B cell (primary cell): ENCODE measurements around the gene TRAPPC5. TPM values are rescaled to one million over a fixed set of nuclear protein-coding genes. Genes with fewer than 3 reads are reported as not detected.

Experiments
- ATAC-seq: fragments of 200-7000 bp; cut with Tn5 transposase; one replicate; pipeline ENCODE4 v1.10.0; 2021; ENCODE audit warnings: low read depth, mild to moderate bottlenecking, moderate number of reproducible peaks, moderate library complexity
- CTCF ChIA-PET: fragments of 350-600 bp; sonication (Branson Sonifier 250); formaldehyde crosslinking; loops from one replicate; lab custom pipeline; 2021; ENCODE audit warnings: antibody characterized with exemption, inconsistent platforms; lab: Charles Lee
- POLR2A ChIA-PET: fragments of 350-600 bp; sonication (Branson Sonifier 250); formaldehyde crosslinking; loops from one replicate; lab custom pipeline; 2021; ENCODE audit warnings: antibody characterized with exemption; lab: Charles Lee
- DNase-seq: peaks from one replicate; pipeline ENCODE4 v3.0.0; 2013
- H2AFZ ChIP-seq: 2 replicates; pipeline ENCODE4 v1.6.1; 2012; ENCODE audit warnings: mild to moderate bottlenecking, low read depth, low read length; ENCODE audit not compliant: insufficient read depth, poor library complexity, severe bottlenecking
- H3K27ac ChIP-seq, 2 donors: 1 replicate in 1 of 2; 2 replicates in 1 of 2; pipeline ENCODE4 v1.5.1; 2012 to 2013; ENCODE audit warnings: low read length in 2 of 2, mild to moderate bottlenecking in 2 of 2, moderate library complexity in 1 of 2
- H3K27me3 ChIP-seq, 4 experiments: fragments of 200-600 bp in 1 of 4; sonication (generic) in 1 of 4; replicated peaks in 1 of 4; 1 replicate in 2 of 4; 2 replicates in 2 of 4; pipeline versions ENCODE4 v1.6.1 to v1.7.0; 2013 to 2016; ENCODE audit warnings: low read length in 3 of 4, mild to moderate bottlenecking in 2 of 4, mixed read lengths in 1 of 4, moderate library complexity in 1 of 4; ENCODE audit not compliant: insufficient read depth in 4 of 4, control insufficient read depth in 3 of 4; ENCODE audit errors: control extremely low read depth in 1 of 4
- H3K36me3 ChIP-seq, 2 experiments: replicated peaks in 1 of 2; 1 replicate in 1 of 2; 2 replicates in 1 of 2; pipeline versions ENCODE4 v1.6.1 to v1.7.1; 2013; ENCODE audit warnings: low read length in 1 of 2; ENCODE audit not compliant: insufficient read depth in 2 of 2, control insufficient read depth in 1 of 2; ENCODE audit errors: control extremely low read depth in 1 of 2, extremely low read depth in 1 of 2
- H3K4me1 ChIP-seq, 2 donors: fragments of 200-600 bp in 1 of 2; sonication (generic) in 1 of 2; 1 replicate in 1 of 2; 2 replicates in 1 of 2; pipeline versions ENCODE4 v1.5.1 to v1.6.1; 2013 to 2017; ENCODE audit warnings: low read length in 2 of 2; ENCODE audit not compliant: control insufficient read depth in 2 of 2, insufficient read depth in 2 of 2
- H3K4me2 ChIP-seq: replicated peaks from 2 replicates; pipeline ENCODE3; 2012; ENCODE audit warnings: mild to moderate bottlenecking, low read depth, low read length; ENCODE audit not compliant: poor library complexity, severe bottlenecking
- H3K4me3 ChIP-seq, 5 experiments: fragments of 200-600 bp in 1 of 5; sonication (generic) in 1 of 5; 1 replicate in 3 of 5; 2 replicates in 2 of 5; pipeline versions ENCODE4 v1.5.1 to v1.7.0; 2011 to 2016; ENCODE audit warnings: low read length in 4 of 5, mild to moderate bottlenecking in 4 of 5, low read depth in 2 of 5, control low read depth in 1 of 5, moderate library complexity in 1 of 5; ENCODE audit not compliant: insufficient read depth in 1 of 5; ENCODE audit errors: control extremely low read depth in 1 of 5, extremely low read depth in 1 of 5
- H3K79me2 ChIP-seq: fragments of 200-600 bp; sonication (generic); one replicate; pipeline ENCODE4 v1.6.0; 2016; ENCODE audit warnings: low read length; ENCODE audit not compliant: control insufficient read depth, insufficient read depth
- H3K9ac ChIP-seq: fragments of 200-600 bp; sonication (generic); 2 replicates; pipeline ENCODE4 v1.6.1; 2017; ENCODE audit warnings: mild to moderate bottlenecking, low read length, moderate library complexity
- H3K9me3 ChIP-seq, 3 donors: one replicate each; pipeline versions ENCODE4 v1.6.1 to v1.7.1; 2013; ENCODE audit warnings: low read length in 2 of 3; ENCODE audit not compliant: control insufficient read depth in 2 of 3, insufficient read depth in 1 of 3; ENCODE audit errors: control extremely low read depth in 1 of 3
- H4K20me1 ChIP-seq: 2 replicates; pipeline ENCODE4 v1.6.0; 2012; ENCODE audit warnings: mild to moderate bottlenecking, low read length; ENCODE audit not compliant: insufficient read depth, control insufficient read depth, poor library complexity, severe bottlenecking
- H3K27ac Mint-ChIP-seq: one replicate; pipeline ENCODE4 v1.8.0; 2021; ENCODE audit warnings: mixed read lengths
- H3K27me3 Mint-ChIP-seq: one replicate; pipeline ENCODE4 v1.8.0; 2021; ENCODE audit warnings: mixed read lengths
- H3K4me1 Mint-ChIP-seq: one replicate; pipeline ENCODE4 v1.8.0; 2021; ENCODE audit warnings: mixed read lengths
- H3K4me3 Mint-ChIP-seq: one replicate; pipeline ENCODE4 v1.8.0; 2021; ENCODE audit warnings: mixed read lengths
- H3K9me3 Mint-ChIP-seq: one replicate; pipeline ENCODE4 v1.8.0; 2022; ENCODE audit warnings: mixed read lengths; ENCODE audit not compliant: insufficient read depth
- EZH2 ChIP-seq: IDR thresholded peaks from 2 replicates; pipeline ENCODE4 v1.6.1; 2012; ENCODE audit warnings: borderline replicate concordance, low read depth, mild to moderate bottlenecking, moderate library complexity, low read length; ENCODE audit not compliant: insufficient read depth, poor library complexity, severe bottlenecking
- WGBS: methylation state at CpG from one replicate; pipeline ENCODE4 v1.1.5; 2013; ENCODE audit warnings: missing lambda C conversion rate; ENCODE audit not compliant: insufficient coverage; 5-methylcytosine and 5-hydroxymethylcytosine counted together
- intact Hi-C: fragments of 100-400 bp; cut with micrococcal nuclease; formaldehyde crosslinking; loops from one replicate; pipeline ENCODE4 v1.10.0; 2022
- polyA plus RNA-seq: library from polyadenylated mRNA; depleted of rRNA; stranded (reverse); fragments of >200 nt; gene quantifications from 2 replicates; pipeline ENCODE4 v1.2.3, GENCODE V29; 2012
- total RNA-seq, 2 donors: library from RNA; stranded (reverse); fragments of 120-200 nt in 1 of 2; gene quantifications; 1 replicate in 1 of 2; 2 replicates in 1 of 2; pipeline versions ENCODE4 v1.2.3 to v1.2.4, GENCODE V29; 2013 to 2022
- TF ChIP-seq, protein P1 (sequence below): fragments of 200-600 bp; IDR thresholded peaks from one replicate; pipeline ENCODE4 v1.8.0; 2022; ENCODE audit warnings: antibody characterized with exemption, mild to moderate bottlenecking

TRAPPC5 gene
- total and polyA plus RNA-seq, 2 donors (not counting 1 experiment from before 2014, with no cell fraction given): 61.5 to 64.9 TPM

DNA sequence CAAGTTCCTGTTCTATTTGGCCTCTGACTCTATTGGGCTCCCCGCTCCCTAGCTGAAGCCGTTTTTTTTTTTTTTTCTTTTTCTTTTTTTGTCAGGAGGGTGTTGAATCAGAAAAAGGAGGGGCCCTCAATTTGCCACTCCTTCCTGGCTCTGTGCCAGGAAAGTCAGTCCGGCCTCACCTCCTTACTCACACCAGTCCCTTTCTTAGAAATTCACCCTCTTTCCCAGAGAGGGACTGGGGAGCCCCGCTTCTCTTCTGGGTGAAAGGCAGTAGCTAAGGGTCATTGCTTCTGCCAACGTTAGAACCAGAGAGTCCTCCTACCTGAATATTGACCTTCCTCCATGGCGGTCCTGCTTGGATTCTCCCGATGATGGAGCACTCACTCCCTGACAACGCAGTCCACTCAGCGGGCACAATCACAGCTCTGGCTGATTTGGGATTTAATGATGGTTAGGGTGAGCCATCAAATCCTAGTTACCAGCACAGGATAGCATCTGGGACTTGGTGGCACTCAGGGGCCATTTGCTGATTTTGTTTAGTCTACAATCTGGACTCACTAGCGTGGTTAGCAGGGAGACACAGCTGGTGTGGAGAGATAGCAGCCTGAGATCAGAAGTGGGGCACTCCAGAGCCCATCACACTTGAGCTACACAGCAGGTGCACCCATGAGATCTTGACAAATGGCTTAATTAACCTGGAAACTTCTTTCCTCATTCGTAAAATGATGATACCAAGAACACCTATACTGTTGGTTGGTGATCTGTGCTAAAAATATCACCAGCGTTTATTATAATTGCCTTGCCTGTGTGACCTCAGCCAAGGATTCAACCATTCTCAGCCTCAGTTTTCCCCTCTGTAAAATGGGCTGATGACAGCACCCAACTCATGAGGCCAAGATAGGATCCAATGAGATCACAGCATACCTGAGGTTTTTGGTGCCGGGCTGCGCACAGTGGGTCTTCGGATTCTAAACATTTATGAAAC lies 19.1 kb downstream of the TRAPPC5 start:
- TF ChIP-seq, protein P1, sequence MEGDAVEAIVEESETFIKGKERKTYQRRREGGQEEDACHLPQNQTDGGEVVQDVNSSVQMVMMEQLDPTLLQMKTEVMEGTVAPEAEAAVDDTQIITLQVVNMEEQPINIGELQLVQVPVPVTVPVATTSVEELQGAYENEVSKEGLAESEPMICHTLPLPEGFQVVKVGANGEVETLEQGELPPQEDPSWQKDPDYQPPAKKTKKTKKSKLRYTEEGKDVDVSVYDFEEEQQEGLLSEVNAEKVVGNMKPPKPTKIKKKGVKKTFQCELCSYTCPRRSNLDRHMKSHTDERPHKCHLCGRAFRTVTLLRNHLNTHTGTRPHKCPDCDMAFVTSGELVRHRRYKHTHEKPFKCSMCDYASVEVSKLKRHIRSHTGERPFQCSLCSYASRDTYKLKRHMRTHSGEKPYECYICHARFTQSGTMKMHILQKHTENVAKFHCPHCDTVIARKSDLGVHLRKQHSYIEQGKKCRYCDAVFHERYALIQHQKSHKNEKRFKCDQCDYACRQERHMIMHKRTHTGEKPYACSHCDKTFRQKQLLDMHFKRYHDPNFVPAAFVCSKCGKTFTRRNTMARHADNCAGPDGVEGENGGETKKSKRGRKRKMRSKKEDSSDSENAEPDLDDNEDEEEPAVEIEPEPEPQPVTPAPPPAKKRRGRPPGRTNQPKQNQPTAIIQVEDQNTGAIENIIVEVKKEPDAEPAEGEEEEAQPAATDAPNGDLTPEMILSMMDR: no peak
- TF ChIP-seq EZH2: no peak
- Mint-ChIP-seq H3K4me3 (peak overlapping the region; percentile 80), H3K4me1 (peaks cover 79% of the 10 kb centered on the region), H3K9me3 (no peaks in the 10 kb centered on the region), H3K27ac (peak overlapping the region; percentile 93), H3K27me3 (no peaks in the 10 kb centered on the region)
- CTCF ChIA-PET: interaction anchor here (0.7 to 8.3 kb wide), 7 partner anchors 14 to 1431 kb away, joined by 3 to 58 read pairs (median 3); partner anchors contain the start of gene TRAPPC5
- Histone ChIP-seq H3K9ac (peak overlapping the region; percentile 40), H3K79me2 (peaks cover 96% of the 10 kb centered on the region), H3K27me3 (no peaks in the 10 kb centered on the region), H3K36me3 (peaks cover 0 to 40% of the 10 kb centered on the region in 2 experiments), H2AFZ (no peak overlapping the region), H3K27ac (peak overlapping the region; percentile 51 to 60), H3K9me3 (peaks cover 0 to 6% (median 0%) of the 10 kb centered on the region in 3 donors), H3K4me1 (peaks cover 88 to 97% of the 10 kb centered on the region in 2 donors), H3K4me3 (peak overlapping the region in 4 of 5 experiments; percentile 31 to 77 (median 56)), H3K4me2 (peak overlapping the region; percentile 68), H4K20me1 (peaks cover 5% of the 10 kb centered on the region)
- ATAC-seq: peak; percentile 4
- intact Hi-C loops: loop anchor here (5.0 to 10.0 kb wide), 2 partner anchors 98 to 355 kb away; partner anchors contain the start of gene ARHGEF18
- POLR2A ChIA-PET: interaction anchor here (0.6 to 2.1 kb wide), 4 partner anchors 15 to 631 kb away, joined by 3 to 6 read pairs (median 4); no protein-coding TSS in a partner anchor
- peak; percentile 62 for DNase-seq
- WGBS: no CpG with 5 or more reads among the region's 15 CpGs
